ENCODE data around the gene LRRTM1.

The LRRTM1 gene

DNA sequence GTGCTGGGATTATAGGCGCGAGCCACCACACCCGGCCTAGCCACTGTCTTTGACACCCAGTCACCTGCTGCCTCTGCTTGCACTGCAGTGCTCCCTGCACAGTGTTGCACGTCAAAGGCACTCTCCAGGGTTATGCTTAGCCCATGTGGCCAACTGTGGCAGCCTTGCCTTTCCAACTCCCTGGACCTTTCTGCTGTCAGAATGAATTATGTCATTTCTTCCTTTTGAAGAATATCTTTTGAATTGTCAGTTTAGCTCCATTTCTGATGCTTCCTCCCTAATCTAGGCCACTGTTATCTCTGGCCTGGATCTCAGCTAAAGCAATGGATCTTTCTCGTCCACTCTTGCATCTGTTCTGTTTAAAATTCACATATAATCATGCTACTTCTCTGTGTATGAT is 29.3 kb upstream of the LRRTM1 start (continued):
- no peak for TF ChIP-seq OVOL3 (tag by site-specific recombination; IDR thresholded peaks at IDR 0.05)
- TF ChIP-seq ZNF23 (tag by site-specific recombination; IDR thresholded peaks at IDR 0.05; ENCODE audit: borderline replicate concordance), result no peak
- no peak for TF ChIP-seq ZFP37 (tag by site-specific recombination; IDR thresholded peaks at IDR 0.05)
- no peak for TF ChIP-seq ZNF404 (tag by site-specific recombination; IDR thresholded peaks at IDR 0.05)

DNA sequence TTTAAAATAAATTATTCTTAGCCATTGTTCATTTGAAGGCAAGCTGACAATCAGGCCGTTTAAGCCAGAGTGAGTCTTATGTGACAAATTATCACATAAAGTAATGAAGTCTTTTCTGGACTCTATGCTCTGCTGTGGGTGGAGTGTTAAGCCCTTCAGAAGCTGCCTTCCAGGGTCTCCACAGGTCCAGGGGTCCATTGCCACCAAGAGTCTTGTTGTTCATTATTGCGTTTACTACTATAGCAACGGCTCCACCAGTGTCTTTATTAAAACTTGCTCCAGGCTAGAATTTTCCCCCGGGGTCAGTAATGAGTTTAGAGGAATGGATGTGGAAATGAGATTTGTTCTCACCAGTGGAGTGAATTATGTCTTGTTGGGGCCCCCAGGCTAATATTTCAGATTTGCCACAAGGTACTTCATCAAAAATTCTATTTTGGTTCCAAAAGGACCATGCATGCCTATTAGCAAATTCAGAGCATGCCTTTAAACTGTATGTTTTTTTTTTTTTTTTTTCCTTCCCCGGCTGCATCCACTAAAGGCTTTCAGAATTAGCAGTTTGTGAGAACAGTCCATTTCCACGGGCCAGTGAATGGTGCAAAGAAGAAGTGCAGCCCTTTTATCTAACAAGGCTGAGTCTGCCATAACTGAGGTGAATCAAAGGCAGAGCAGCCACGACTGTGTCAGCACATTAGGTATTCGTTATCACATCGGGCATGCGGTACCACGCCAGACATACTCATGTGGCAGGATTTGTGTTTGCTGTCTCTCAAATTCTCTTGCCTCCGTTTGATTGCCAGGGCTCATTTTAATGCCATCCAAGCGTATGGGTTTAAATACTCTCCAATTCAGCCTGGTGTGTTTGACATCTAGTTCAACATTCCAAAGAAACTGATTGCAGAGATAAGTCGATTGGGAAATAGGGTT is 26.2 kb upstream of the LRRTM1 start:
- Histone ChIP-seq H3K27ac (ENCODE audit: extremely low read depth, low read depth, low read length) (no peak overlapping the region), H3K4me3 (ENCODE audit: low read depth, low read length) (no peak overlapping the region), H3K4me1 (ENCODE audit: control insufficient read depth, insufficient read depth, low read length) (no peaks in the 10 kb centered on the region), H3K9me3 (ENCODE audit: control insufficient read depth, insufficient read depth, low read depth, low read length) (no peaks in the 10 kb centered on the region), H3K36me3 (ENCODE audit: control insufficient read depth in 2 of 2, insufficient read depth in 1 of 2, low read length in 2 of 2) (no peaks in the 10 kb centered on the region)
- TF ChIP-seq, protein P1, sequence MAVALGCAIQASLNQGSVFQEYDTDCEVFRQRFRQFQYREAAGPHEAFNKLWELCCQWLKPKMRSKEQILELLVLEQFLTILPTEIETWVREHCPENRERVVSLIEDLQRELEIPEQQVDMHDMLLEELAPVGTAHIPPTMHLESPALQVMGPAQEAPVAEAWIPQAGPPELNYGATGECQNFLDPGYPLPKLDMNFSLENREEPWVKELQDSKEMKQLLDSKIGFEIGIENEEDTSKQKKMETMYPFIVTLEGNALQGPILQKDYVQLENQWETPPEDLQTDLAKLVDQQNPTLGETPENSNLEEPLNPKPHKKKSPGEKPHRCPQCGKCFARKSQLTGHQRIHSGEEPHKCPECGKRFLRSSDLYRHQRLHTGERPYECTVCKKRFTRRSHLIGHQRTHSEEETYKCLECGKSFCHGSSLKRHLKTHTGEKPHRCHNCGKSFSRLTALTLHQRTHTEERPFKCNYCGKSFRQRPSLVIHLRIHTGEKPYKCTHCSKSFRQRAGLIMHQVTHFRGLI (tag by site-specific recombination; IDR thresholded peaks at IDR 0.05), result no peak
- TF ChIP-seq YY2 (tag by site-specific recombination; IDR thresholded peaks at IDR 0.05), result no peak
- TF ChIP-seq ZFP41 (tag by site-specific recombination; IDR thresholded peaks at IDR 0.05; ENCODE audit: borderline replicate concordance), result no peak
- no peak for TF ChIP-seq SP2 (tag by site-specific recombination; IDR thresholded peaks at IDR 0.05)
- TF ChIP-seq ZNF266 (tag by site-specific recombination; IDR thresholded peaks at IDR 0.05; ENCODE audit: low read depth), result no peak
- TF ChIP-seq ZNF24 (tag by site-specific recombination; IDR thresholded peaks at IDR 0.05), result no peak
- no peak for TF ChIP-seq ZNF174 (tag by site-specific recombination; IDR thresholded peaks at IDR 0.05)
- TF ChIP-seq, protein P2, sequence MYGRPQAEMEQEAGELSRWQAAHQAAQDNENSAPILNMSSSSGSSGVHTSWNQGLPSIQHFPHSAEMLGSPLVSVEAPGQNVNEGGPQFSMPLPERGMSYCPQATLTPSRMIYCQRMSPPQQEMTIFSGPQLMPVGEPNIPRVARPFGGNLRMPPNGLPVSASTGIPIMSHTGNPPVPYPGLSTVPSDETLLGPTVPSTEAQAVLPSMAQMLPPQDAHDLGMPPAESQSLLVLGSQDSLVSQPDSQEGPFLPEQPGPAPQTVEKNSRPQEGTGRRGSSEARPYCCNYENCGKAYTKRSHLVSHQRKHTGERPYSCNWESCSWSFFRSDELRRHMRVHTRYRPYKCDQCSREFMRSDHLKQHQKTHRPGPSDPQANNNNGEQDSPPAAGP (tag by site-specific recombination; IDR thresholded peaks at IDR 0.05), result no peak
- no peak for TF ChIP-seq KLF9 (tag by site-specific recombination; IDR thresholded peaks at IDR 0.05; ENCODE audit: low read depth)
- TF ChIP-seq KLF16 (tag by site-specific recombination; IDR thresholded peaks at IDR 0.05), result no peak
- TF ChIP-seq PRDM1 (tag by site-specific recombination; IDR thresholded peaks at IDR 0.05), result no peak
- TF ChIP-seq MZF1 (tag by site-specific recombination; IDR thresholded peaks at IDR 0.05; ENCODE audit: borderline replicate concordance), result no peak
- no peak for TF ChIP-seq ZNF223 (tag by site-specific recombination; IDR thresholded peaks at IDR 0.05)
- no peak for TF ChIP-seq BCL11B (tag by site-specific recombination; IDR thresholded peaks at IDR 0.05; ENCODE audit: low read depth)
- TF ChIP-seq ZNF248 (tag by site-specific recombination; IDR thresholded peaks at IDR 0.05), result no peak
- no peak for TF ChIP-seq HOXC10 (CRISPR knock-in tag; IDR thresholded peaks at IDR 0.05)
- TF ChIP-seq, protein P3, sequence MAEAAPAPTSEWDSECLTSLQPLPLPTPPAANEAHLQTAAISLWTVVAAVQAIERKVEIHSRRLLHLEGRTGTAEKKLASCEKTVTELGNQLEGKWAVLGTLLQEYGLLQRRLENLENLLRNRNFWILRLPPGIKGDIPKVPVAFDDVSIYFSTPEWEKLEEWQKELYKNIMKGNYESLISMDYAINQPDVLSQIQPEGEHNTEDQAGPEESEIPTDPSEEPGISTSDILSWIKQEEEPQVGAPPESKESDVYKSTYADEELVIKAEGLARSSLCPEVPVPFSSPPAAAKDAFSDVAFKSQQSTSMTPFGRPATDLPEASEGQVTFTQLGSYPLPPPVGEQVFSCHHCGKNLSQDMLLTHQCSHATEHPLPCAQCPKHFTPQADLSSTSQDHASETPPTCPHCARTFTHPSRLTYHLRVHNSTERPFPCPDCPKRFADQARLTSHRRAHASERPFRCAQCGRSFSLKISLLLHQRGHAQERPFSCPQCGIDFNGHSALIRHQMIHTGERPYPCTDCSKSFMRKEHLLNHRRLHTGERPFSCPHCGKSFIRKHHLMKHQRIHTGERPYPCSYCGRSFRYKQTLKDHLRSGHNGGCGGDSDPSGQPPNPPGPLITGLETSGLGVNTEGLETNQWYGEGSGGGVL (tag by site-specific recombination; IDR thresholded peaks at IDR 0.05), result no peak
- TF ChIP-seq, protein P4, sequence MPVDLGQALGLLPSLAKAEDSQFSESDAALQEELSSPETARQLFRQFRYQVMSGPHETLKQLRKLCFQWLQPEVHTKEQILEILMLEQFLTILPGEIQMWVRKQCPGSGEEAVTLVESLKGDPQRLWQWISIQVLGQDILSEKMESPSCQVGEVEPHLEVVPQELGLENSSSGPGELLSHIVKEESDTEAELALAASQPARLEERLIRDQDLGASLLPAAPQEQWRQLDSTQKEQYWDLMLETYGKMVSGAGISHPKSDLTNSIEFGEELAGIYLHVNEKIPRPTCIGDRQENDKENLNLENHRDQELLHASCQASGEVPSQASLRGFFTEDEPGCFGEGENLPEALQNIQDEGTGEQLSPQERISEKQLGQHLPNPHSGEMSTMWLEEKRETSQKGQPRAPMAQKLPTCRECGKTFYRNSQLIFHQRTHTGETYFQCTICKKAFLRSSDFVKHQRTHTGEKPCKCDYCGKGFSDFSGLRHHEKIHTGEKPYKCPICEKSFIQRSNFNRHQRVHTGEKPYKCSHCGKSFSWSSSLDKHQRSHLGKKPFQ (tag by site-specific recombination; IDR thresholded peaks at IDR 0.05), result no peak
- no peak for TF ChIP-seq IKZF3 (tag by site-specific recombination; IDR thresholded peaks at IDR 0.05)
- POLR2A ChIA-PET, result no interaction called here
- CTCF ChIA-PET, result no interaction called here
